Osteoblast (primary cell): ENCODE results near the gene MIER3. TPM values are rescaled to one million over a fixed set of nuclear protein-coding genes. Genes with fewer than 3 reads are reported as not detected.
A peak's percentile ranks its signal among the peaks of the same experiment; 100 is the strongest.

Source experiments
- DNase-seq: peaks from one replicate; pipeline ENCODE4 v3.0.0; 2011; ENCODE audit warnings: low spot score, mixed read lengths; ENCODE audit not compliant: insufficient read length; ENCODE audit errors: missing footprints
- H2AFZ ChIP-seq: 2 replicates; pipeline ENCODE4 v1.6.0; 2011; ENCODE audit warnings: mild to moderate bottlenecking, low read length
- H3K27ac ChIP-seq: 2 replicates; pipeline ENCODE4 v1.5.1; 2011; ENCODE audit warnings: mild to moderate bottlenecking, low read depth, low read length, moderate library complexity
- H3K27me3 ChIP-seq: 2 replicates; pipeline ENCODE4 v1.6.0; 2012; ENCODE audit warnings: mild to moderate bottlenecking, control low read depth, inconsistent platforms, low read length, moderate library complexity; ENCODE audit not compliant: insufficient read depth
- H3K36me3 ChIP-seq: 2 replicates; pipeline ENCODE4 v1.5.1; 2011; ENCODE audit warnings: mild to moderate bottlenecking, low read length, control low read depth, moderate library complexity; ENCODE audit not compliant: insufficient read depth
- H3K4me1 ChIP-seq: 2 replicates; pipeline ENCODE4 v1.5.1; 2011; ENCODE audit warnings: mild to moderate bottlenecking, low read length, control low read depth, moderate library complexity; ENCODE audit not compliant: insufficient read depth
- H3K4me2 ChIP-seq: 2 replicates; pipeline ENCODE4 v1.6.0; 2011; ENCODE audit warnings: mild to moderate bottlenecking, low read length; ENCODE audit not compliant: insufficient read depth
- H3K4me3 ChIP-seq: fragments of 200-600 bp; sonication (generic); 3 replicates; pipeline ENCODE4 v1.5.1; 2012; ENCODE audit warnings: mild to moderate bottlenecking, low read length, inconsistent platforms; ENCODE audit not compliant: insufficient read depth
- H3K79me2 ChIP-seq: 2 replicates; pipeline ENCODE4 v1.6.0; 2012; ENCODE audit warnings: mild to moderate bottlenecking, low read length, control low read depth, inconsistent platforms; ENCODE audit not compliant: insufficient read depth
- H3K9me3 ChIP-seq: 2 replicates; pipeline ENCODE4 v1.5.1; 2011; ENCODE audit warnings: low read depth, low read length, control low read depth
- H4K20me1 ChIP-seq: 2 replicates; pipeline ENCODE4 v1.6.0; 2012; ENCODE audit warnings: mild to moderate bottlenecking, low read length, control low read depth; ENCODE audit not compliant: insufficient read depth
- CTCF ChIP-seq: IDR thresholded peaks from 2 replicates; pipeline ENCODE4 v1.5.1; 2011; ENCODE audit warnings: mild to moderate bottlenecking, low read depth, low read length, moderate library complexity; ENCODE audit errors: extremely low read depth
- total RNA-seq: library from RNA; depleted of rRNA; stranded (reverse); fragments of >200 nt; gene quantifications from 2 replicates; pipeline ENCODE4 v1.2.3, GENCODE V29; 2012

The MIER3 gene
- total RNA-seq, 1 donor = 29.7 TPM

- H2AFZ ChIP-seq = peak overlapping the region; percentile 39
Measured at GRCh38 chr5:56900858-56901578, 50.9 kb downstream of the MIER3 start.

GRCh38 chr5:56900395-56900794 is 51.5 kb downstream of the MIER3 start:
- no peak overlapping the region for H3K27ac ChIP-seq
- H3K9me3 ChIP-seq = no peaks in the 10 kb centered on the region
- H3K4me2 ChIP-seq = peak overlapping the region; percentile 84
- no peaks in the 10 kb centered on the region for H4K20me1 ChIP-seq
- peak overlapping the region; percentile 57 for H3K4me3 ChIP-seq
- DNase-seq = peak; percentile 19
- H3K36me3 ChIP-seq = no peaks in the 10 kb centered on the region
- TF ChIP-seq CTCF = no peak
- no peaks in the 10 kb centered on the region for H3K79me2 ChIP-seq
- peaks cover 7% of the 10 kb centered on the region for H3K4me1 ChIP-seq
- H2AFZ ChIP-seq = peak overlapping the region; percentile 39
- no peaks in the 10 kb centered on the region for H3K27me3 ChIP-seq

More at GRCh38 chr5:56900858-56901578, 50.9 kb downstream of the MIER3 start:
- no peaks in the 10 kb centered on the region for H3K36me3 ChIP-seq
- H3K4me2 ChIP-seq = peak overlapping the region; percentile 84
- H3K79me2 ChIP-seq = no peaks in the 10 kb centered on the region
- no peaks in the 10 kb centered on the region for H4K20me1 ChIP-seq
- no peaks in the 10 kb centered on the region for H3K27me3 ChIP-seq
- peak; percentile 6 for DNase-seq
- TF ChIP-seq CTCF = peak; percentile 73
- peaks cover 7% of the 10 kb centered on the region for H3K4me1 ChIP-seq
- H3K4me3 ChIP-seq = peak overlapping the region; percentile 57
- H3K9me3 ChIP-seq = no peaks in the 10 kb centered on the region
- H3K27ac ChIP-seq = no peak overlapping the region

DNA sequence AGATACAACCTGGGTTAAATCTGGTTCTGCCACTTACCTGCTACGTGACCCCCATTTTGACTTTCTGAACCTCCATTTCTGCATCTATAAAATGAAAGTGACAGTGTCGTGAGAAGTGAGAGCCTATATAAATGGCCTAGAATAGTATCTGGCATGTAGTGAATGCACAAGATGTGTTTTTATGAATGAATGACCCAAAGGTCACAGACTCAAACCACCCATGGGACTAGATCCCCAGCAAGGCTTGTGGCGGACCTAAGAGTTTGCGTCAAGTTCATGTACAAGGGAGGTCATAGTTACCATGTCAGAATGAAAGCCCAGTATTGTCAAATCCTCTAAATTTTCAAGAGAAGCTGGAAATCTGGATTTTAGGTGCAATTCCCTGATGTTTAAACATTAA is 53.7 kb downstream of the MIER3 start:
- no peaks in the 10 kb centered on the region for H4K20me1 ChIP-seq
- H2AFZ ChIP-seq = no peak overlapping the region
- H3K27me3 ChIP-seq = no peaks in the 10 kb centered on the region
- peaks cover 10% of the 10 kb centered on the region for H3K36me3 ChIP-seq
- no peaks in the 10 kb centered on the region for H3K9me3 ChIP-seq
- no peak for TF ChIP-seq CTCF
- H3K4me3 ChIP-seq = no peak overlapping the region
- peaks cover 7% of the 10 kb centered on the region for H3K4me1 ChIP-seq
- no peak for DNase-seq
- H3K79me2 ChIP-seq = no peaks in the 10 kb centered on the region
- H3K27ac ChIP-seq = no peak overlapping the region
- no peak overlapping the region for H3K4me2 ChIP-seq

DNA sequence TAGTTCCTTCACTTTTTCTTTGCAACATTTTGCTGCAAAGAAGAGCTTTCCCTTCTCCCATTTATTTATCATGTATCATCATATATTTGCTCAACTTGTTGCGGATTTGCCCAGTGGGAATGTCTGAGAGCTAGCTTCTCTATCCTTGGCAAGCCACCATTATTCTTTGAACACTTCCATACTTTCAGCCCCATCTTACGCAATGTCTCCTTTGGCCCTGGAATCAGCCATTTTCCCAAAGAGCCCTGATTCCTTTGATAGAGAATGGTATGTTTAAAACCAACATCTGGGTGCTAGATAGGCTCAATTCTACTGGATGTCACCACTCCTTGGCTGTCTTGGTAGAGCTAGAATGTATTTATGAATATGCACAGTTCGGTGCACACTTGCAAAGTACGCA is 55.2 kb downstream of the MIER3 start:
- Histone ChIP-seq H2AFZ (no peak overlapping the region), H3K27ac (no peak overlapping the region), H3K4me3 (no peak overlapping the region), H3K4me1 (peaks cover 7% of the 10 kb centered on the region), H3K36me3 (peaks cover 12% of the 10 kb centered on the region), H3K79me2 (no peaks in the 10 kb centered on the region), H3K9me3 (no peaks in the 10 kb centered on the region), H3K4me2 (no peak overlapping the region), H4K20me1 (no peaks in the 10 kb centered on the region), H3K27me3 (no peaks in the 10 kb centered on the region)
- TF ChIP-seq CTCF = no peak
- DNase-seq = no peak
